CD4-positive, CD25-positive, alpha-beta regulatory T cell (primary cell): ENCODE results near the gene PLG. TPM values are rescaled to one million over a fixed set of nuclear protein-coding genes. Genes with fewer than 3 reads are reported as not detected.
A peak's percentile ranks its signal among the peaks of the same experiment; 100 is the strongest.

Experiments used
- ATAC-seq, 2 donors: fragments of 150-1000 bp; cut with Tn5 transposase; one replicate each; pipeline ENCODE4 v1.10.0; 2021; ENCODE audit warnings: low read depth in 2 of 2, moderate number of reproducible peaks in 2 of 2, moderate library complexity in 1 of 2
- DNase-seq, 3 donors: peaks; one replicate each; pipeline versions ENCODE4 v3.0.0 to v3.0.0-alpha.2; 2012 to 2022; ENCODE audit warnings: mixed read lengths in 1 of 3
- H3K27ac ChIP-seq: one replicate; pipeline ENCODE4 v1.7.0; 2013; ENCODE audit warnings: mild to moderate bottlenecking, low read length; ENCODE audit not compliant: insufficient read depth, poor library complexity, severe bottlenecking
- H3K27me3 ChIP-seq: one replicate; pipeline ENCODE4 v1.7.0; 2013; ENCODE audit warnings: low read length; ENCODE audit not compliant: control insufficient read depth, insufficient read depth
- H3K36me3 ChIP-seq: one replicate; pipeline ENCODE4 v1.7.0; 2013; ENCODE audit warnings: mild to moderate bottlenecking, low read length, moderate library complexity; ENCODE audit not compliant: control insufficient read depth, insufficient read depth
- H3K4me1 ChIP-seq: 2 replicates; pipeline ENCODE4 v1.7.0; 2013; ENCODE audit warnings: mild to moderate bottlenecking, low read length; ENCODE audit not compliant: insufficient read depth, control insufficient read depth, poor library complexity, severe bottlenecking
- H3K4me3 ChIP-seq: one replicate; pipeline ENCODE4 v1.7.0; 2013; ENCODE audit warnings: low read depth, mild to moderate bottlenecking, low read length, moderate library complexity
- H3K9me3 ChIP-seq, 2 experiments: 1 replicate in 1 of 2; 2 replicates in 1 of 2; pipeline ENCODE4 v1.7.0; 2013; ENCODE audit warnings: low read length in 2 of 2, mild to moderate bottlenecking in 1 of 2, moderate library complexity in 1 of 2; ENCODE audit not compliant: control insufficient read depth in 2 of 2
- H3K27ac Mint-ChIP-seq, 3 donors: one replicate each; pipeline ENCODE4 v1.8.0; 2020 to 2022; ENCODE audit warnings: mild to moderate bottlenecking in 3 of 3, mixed read lengths in 3 of 3, moderate library complexity in 2 of 3
- H3K27me3 Mint-ChIP-seq: one replicate; pipeline ENCODE4 v1.8.0; 2022; ENCODE audit warnings: mild to moderate bottlenecking, mixed read lengths
- H3K36me3 Mint-ChIP-seq: one replicate; pipeline ENCODE4 v1.8.0; 2020; ENCODE audit warnings: mixed read lengths
- H3K4me1 Mint-ChIP-seq, 4 donors: one replicate each; pipeline ENCODE4 v1.8.0; 2020 to 2022; ENCODE audit warnings: mixed read lengths in 4 of 4, mild to moderate bottlenecking in 1 of 4
- H3K4me3 Mint-ChIP-seq, 4 donors: one replicate each; pipeline ENCODE4 v1.8.0; 2020 to 2022; ENCODE audit warnings: mild to moderate bottlenecking in 4 of 4, mixed read lengths in 4 of 4, moderate library complexity in 3 of 4
- H3K9me3 Mint-ChIP-seq, 7 donors: one replicate each; pipeline ENCODE4 v1.8.0; 2020 to 2022; ENCODE audit warnings: mixed read lengths in 7 of 7, mild to moderate bottlenecking in 3 of 7, moderate library complexity in 2 of 7
- polyA plus RNA-seq, 4 donors: library from polyadenylated mRNA; unstranded; fragments of 300-500 nt; fragmentation: Illumina TruSeq; gene quantifications; one replicate each; pipeline ENCODE4 v1.2.3, GENCODE V29; 2021
- total RNA-seq: library from RNA; stranded (reverse); gene quantifications from one replicate; pipeline ENCODE4 v1.2.3, GENCODE V29; 2022

PLG gene
- total and polyA plus RNA-seq, 5 donors from 2014 or later: not detected

- H3K27me3 ChIP-seq: no peaks in the 10 kb centered on the region
- H3K9me3 Mint-ChIP-seq: peaks cover 0 to 2% (median 0%) of the 10 kb centered on the region in 7 donors
- ATAC-seq (no peak), DNase-seq (peak in 1 of 3 donors; percentile 7)
- peak overlapping the region in 1 of 4 donors; percentile 79 for H3K4me3 Mint-ChIP-seq
- H3K36me3 ChIP-seq: no peaks in the 10 kb centered on the region
- no peaks in the 10 kb centered on the region for H3K9me3 ChIP-seq
- no peaks in the 10 kb centered on the region for H3K4me1 ChIP-seq
- H3K27me3 Mint-ChIP-seq: peaks cover 7% of the 10 kb centered on the region
- no peak overlapping the region for H3K27ac ChIP-seq
- no peaks in the 10 kb centered on the region for H3K36me3 Mint-ChIP-seq
- H3K27ac Mint-ChIP-seq: no peak overlapping the region
- peaks cover 0 to 15% (median under 1%) of the 10 kb centered on the region in 4 donors for H3K4me1 Mint-ChIP-seq
- H3K4me3 ChIP-seq: no peak overlapping the region
Measured at GRCh38 chr6:160790028-160790792, 88.2 kb downstream of the PLG start.

GRCh38 chr6:160791459-160791858 lies 89.4 kb downstream of the PLG start:
- ATAC-seq (no peak), DNase-seq (peak in 1 of 3 donors; percentile 20)
- H3K36me3 ChIP-seq: no peaks in the 10 kb centered on the region
- no peaks in the 10 kb centered on the region for H3K9me3 ChIP-seq
- Mint-ChIP-seq H3K9me3 (peaks cover 0 to 2% (median 0%) of the 10 kb centered on the region in 7 donors), H3K36me3 (no peaks in the 10 kb centered on the region), H3K27ac (no peak overlapping the region), H3K4me3 (no peak overlapping the region), H3K27me3 (peaks cover 7% of the 10 kb centered on the region), H3K4me1 (peaks cover 0 to 15% (median under 1%) of the 10 kb centered on the region in 4 donors)
- no peak overlapping the region for H3K27ac ChIP-seq
- no peaks in the 10 kb centered on the region for H3K4me1 ChIP-seq
- H3K4me3 ChIP-seq: no peak overlapping the region
- no peaks in the 10 kb centered on the region for H3K27me3 ChIP-seq

- no peak for DNase-seq
- Histone ChIP-seq H3K4me3 (no peak overlapping the region), H3K36me3 (no peaks in the 10 kb centered on the region), H3K27ac (no peak overlapping the region), H3K4me1 (no peaks in the 10 kb centered on the region), H3K9me3 (no peaks in the 10 kb centered on the region), H3K27me3 (no peaks in the 10 kb centered on the region)
- ATAC-seq: peak in 1 of 2 donors; percentile 44
- no peaks in the 10 kb centered on the region for H3K36me3 Mint-ChIP-seq
- peaks cover 0 to 4% (median 2%) of the 10 kb centered on the region in 7 donors for H3K9me3 Mint-ChIP-seq
- H3K27ac Mint-ChIP-seq: peak overlapping the region in 1 of 3 donors; percentile 27
- H3K4me3 Mint-ChIP-seq: no peak overlapping the region
- peaks cover 0 to 15% (median under 1%) of the 10 kb centered on the region in 4 donors for H3K4me1 Mint-ChIP-seq
- peaks cover 6% of the 10 kb centered on the region for H3K27me3 Mint-ChIP-seq
Measured at GRCh38 chr6:160791981-160792418, 90.0 kb downstream of the PLG start.

GRCh38 chr6:160792708-160793107 lies 90.7 kb downstream of the PLG start:
- Mint-ChIP-seq H3K4me1 (peaks cover 0 to 15% (median under 1%) of the 10 kb centered on the region in 4 donors), H3K36me3 (no peaks in the 10 kb centered on the region), H3K27ac (no peak overlapping the region), H3K27me3 (no peaks in the 10 kb centered on the region), H3K9me3 (peaks cover 0 to 6% (median 2%) of the 10 kb centered on the region in 7 donors), H3K4me3 (no peak overlapping the region)
- Histone ChIP-seq H3K27ac (no peak overlapping the region), H3K9me3 (no peaks in the 10 kb centered on the region), H3K4me3 (no peak overlapping the region), H3K4me1 (no peaks in the 10 kb centered on the region), H3K27me3 (no peaks in the 10 kb centered on the region), H3K36me3 (no peaks in the 10 kb centered on the region)
- no peak for DNase-seq
- ATAC-seq: no peak

- Histone ChIP-seq H3K36me3 (no peaks in the 10 kb centered on the region), H3K9me3 (peaks cover 3 to 4% of the 10 kb centered on the region in 2 experiments), H3K4me1 (no peaks in the 10 kb centered on the region), H3K27ac (no peak overlapping the region), H3K4me3 (no peak overlapping the region), H3K27me3 (no peaks in the 10 kb centered on the region)
- no peak for DNase-seq
- Mint-ChIP-seq H3K4me3 (no peak overlapping the region), H3K36me3 (no peaks in the 10 kb centered on the region), H3K27ac (no peak overlapping the region), H3K27me3 (no peaks in the 10 kb centered on the region), H3K4me1 (peaks cover 0 to 15% (median under 1%) of the 10 kb centered on the region in 4 donors), H3K9me3 (peaks cover 0 to 8% (median 2%) of the 10 kb centered on the region in 7 donors)
- ATAC-seq: no peak
Measured at GRCh38 chr6:160793652-160794051, 91.6 kb downstream of the PLG start.

- Histone ChIP-seq H3K4me1 (no peaks in the 10 kb centered on the region), H3K27me3 (no peaks in the 10 kb centered on the region), H3K27ac (no peak overlapping the region), H3K4me3 (no peak overlapping the region), H3K9me3 (peaks cover 9 to 11% of the 10 kb centered on the region in 2 experiments), H3K36me3 (no peaks in the 10 kb centered on the region)
- ATAC-seq: no peak
- Mint-ChIP-seq H3K4me3 (no peak overlapping the region), H3K4me1 (peaks cover 0 to 9% (median 0%) of the 10 kb centered on the region in 4 donors), H3K36me3 (no peaks in the 10 kb centered on the region), H3K27ac (no peak overlapping the region), H3K27me3 (no peaks in the 10 kb centered on the region), H3K9me3 (peaks cover 0 to 8% (median 2%) of the 10 kb centered on the region in 7 donors)
- DNase-seq: no peak
Measured at GRCh38 chr6:160795721-160796120, 93.7 kb downstream of the PLG start.

GRCh38 chr6:160798625-160799024 lies 96.6 kb downstream of the PLG start:
- no peaks in the 10 kb centered on the region for H3K36me3 Mint-ChIP-seq
- peaks cover 9 to 11% of the 10 kb centered on the region in 2 experiments for H3K9me3 ChIP-seq
- no peaks in the 10 kb centered on the region for H3K27me3 Mint-ChIP-seq
- DNase-seq (no peak), ATAC-seq (no peak)
- no peaks in the 10 kb centered on the region for H3K27me3 ChIP-seq
- peaks cover 0 to 10% (median 3%) of the 10 kb centered on the region in 7 donors for H3K9me3 Mint-ChIP-seq
- no peaks in the 10 kb centered on the region for H3K4me1 Mint-ChIP-seq
- no peak overlapping the region for H3K4me3 ChIP-seq
- H3K27ac ChIP-seq: no peak overlapping the region
- no peaks in the 10 kb centered on the region for H3K36me3 ChIP-seq
- H3K27ac Mint-ChIP-seq: no peak overlapping the region
- no peaks in the 10 kb centered on the region for H3K4me1 ChIP-seq
- no peak overlapping the region for H3K4me3 Mint-ChIP-seq
